Ovary (tissue), 10 donors: Measurements from ENCODE around the gene PTPRO. TPM values are rescaled to one million over a fixed set of nuclear protein-coding genes. Genes with fewer than 3 reads are reported as not detected.

Source experiments
- DNase-seq, 5 donors: peaks; one replicate each; pipeline ENCODE4 v3.0.0-alpha.2; 2019 to 2020
- H3K27ac ChIP-seq, 2 donors: fragments of 200-600 bp; one replicate each; pipeline versions ENCODE4 v1.5.1 to v1.8.0; 2019 to 2022
- H3K27me3 ChIP-seq: fragments of 200-600 bp; one replicate; pipeline ENCODE4 v1.8.0; 2022
- H3K36me3 ChIP-seq: fragments of 200-600 bp; sonication (generic); one replicate; pipeline ENCODE4 v1.5.1; 2019
- H3K4me1 ChIP-seq: one replicate; pipeline ENCODE4 v1.8.1; 2013; ENCODE audit warnings: mild to moderate bottlenecking, moderate library complexity; ENCODE audit not compliant: insufficient read depth
- H3K4me3 ChIP-seq: fragments of 200-600 bp; sonication (generic); one replicate; pipeline ENCODE4 v1.5.1; 2017
- H3K9me3 ChIP-seq, 2 donors: fragments of 200-600 bp in 1 of 2; sonication (generic) in 1 of 2; one replicate each; pipeline versions ENCODE4 v1.5.1 to v1.8.1; 2013 to 2019; ENCODE audit warnings: mild to moderate bottlenecking in 1 of 2, moderate library complexity in 1 of 2
- CTCF ChIP-seq, 3 donors: fragments of 450-650 bp in 2 of 3; fragments of 200-600 bp in 1 of 3; IDR thresholded peaks; one replicate each; pipeline versions ENCODE4 v1.5.1 to v1.8.0; 2016 to 2022; ENCODE audit warnings: antibody characterized with exemption in 3 of 3, mild to moderate bottlenecking in 1 of 3
- EP300 ChIP-seq: sonication (generic); formaldehyde crosslinking; IDR thresholded peaks from one replicate; pipeline ENCODE4 v1.6.1; 2017; ENCODE audit warnings: antibody characterized with exemption
- POLR2A ChIP-seq: fragments of 450-650 bp; IDR thresholded peaks from one replicate; pipeline ENCODE4 v1.6.1; 2017; ENCODE audit warnings: antibody characterized with exemption, mild to moderate bottlenecking, moderate library complexity
- WGBS, 3 donors: extraction: QIAGEN DNeasy Blood & Tissue Kit in 1 of 3; methylation state at CpG; one replicate each; pipeline versions ENCODE4 v1.1.5 to v1.1.7; 2013 to 2017; 5-methylcytosine and 5-hydroxymethylcytosine counted together
- intact Hi-C, 4 donors: fragments of 100-400 bp; cut with DNase I; formaldehyde crosslinking; loops; one replicate each; pipeline versions ENCODE4 v1.11.0 to v1.15.1; 2022 to 2023
- long read RNA-seq, 3 donors: library from polyadenylated mRNA in 2 of 3; unstranded in 2 of 3; transcript quantifications; one replicate each; pipeline ENCODE4 v2.0.0 and lab custom pipeline, GENCODE V29; 2021 to 2026
- polyA plus RNA-seq, 2 donors: library from polyadenylated mRNA; stranded (reverse); fragments of 200-250 nt in 1 of 2; fragments of 350-450 nt in 1 of 2; fragmentation: Illumina TruSeq in 1 of 2; extraction: RNeasy Lipid Tissue Mini Kit (QIAGEN cat#74804) in 1 of 2; gene quantifications; one replicate each; pipeline ENCODE4 v1.2.3, GENCODE V29; 2013 to 2014
- total RNA-seq, 7 donors: library from RNA; depleted of rRNA in 2 of 7; stranded (reverse); fragments of >200 nt in 2 of 7; fragmentation: NEBNext Ultra II Directional in 3 of 7; extraction: Animal tissue kit (Norgen Biotek cat#: 25700) in 3 of 7; gene quantifications; one replicate each; pipeline versions ENCODE4 v1.1.0 to v1.2.4, GENCODE V29; 2016 to 2023
- donor health status: DM: no; HTN: no; CAD: no; lungs with moderate emphysema.
- donor health status: DM: no; HTN: no; CAD: no.
- donor health status: Bipolar disorder and iron deficiency.
- donor health status: DM: yes; HTN: yes; CAD: no.
- donor health status: DM: no; HTN: no; CAD: no.
- donor health status: DM: yes; HTN: yes; CAD: no.

The PTPRO gene
- total RNA-seq (1 to 10 TPM in 3 of 7 donors, under 1 TPM in 4; 0.30 to 2.1 (median 0.83) TPM), polyA plus RNA-seq (1 to 10 TPM in 1 of 2 donors, under 1 TPM in 1; 0.58 to 3.7 TPM)
- long read RNA-seq, donor 1, partial matches to known transcripts = 0 of 1 reads
- long read RNA-seq, donor 1, other reads (novel, unspliced or antisense) = 0 of 1 reads
- long read RNA-seq, donor 2 = 0 reads
- long read RNA-seq, donor 3, partial matches to known transcripts = 0 of 2 reads
- long read RNA-seq, donor 3, other reads (novel, unspliced or antisense) = 0 of 2 reads

GRCh38 chr12:15322164-15323061, at the start of gene PTPRO:
Gene PTPRO (plus strand): TSS chr12:15322508.
- no peaks in the 10 kb centered on the region for H3K27me3 ChIP-seq
- no peak for TF ChIP-seq EP300
- TF ChIP-seq POLR2A = no peak
- no peak for TF ChIP-seq CTCF (IDR thresholded peaks at IDR 0.05)
- intact Hi-C loops = no loop called here
- H3K9me3 ChIP-seq = no peaks in the 10 kb centered on the region
- no peaks in the 10 kb centered on the region for H3K36me3 ChIP-seq
- no peak within 1 kb of the TSS for H3K27ac ChIP-seq
- WGBS, 3 donors = 1% methylated on average over 62 to 70 of the region's 70 CpGs
- DNase-seq = no peak
- H3K4me3 ChIP-seq = peak within 1 kb of the TSS; percentile 42
- peaks cover 3% of the 10 kb centered on the region for H3K4me1 ChIP-seq

- Histone ChIP-seq H3K36me3 (no peaks in the 10 kb centered on the region), H3K27me3 (no peaks in the 10 kb centered on the region), H3K27ac (no peak overlapping the region), H3K4me1 (no peaks in the 10 kb centered on the region), H3K9me3 (no peaks in the 10 kb centered on the region), H3K4me3 (no peak overlapping the region)
- TF ChIP-seq POLR2A = no peak
- no peak for TF ChIP-seq EP300
- no peak for TF ChIP-seq CTCF (IDR thresholded peaks at IDR 0.05)
- 56 to 61% (median 58%) methylated on average over 3 of the region's 3 CpGs for WGBS, 3 donors
- DNase-seq = no peak
- intact Hi-C loops = loop anchor here (10.0 kb wide), 4 partner anchors 251 to 581 kb away; partner anchors contain the start of gene ART4 (in 2 of the 4)
These were observed 48.4 kb upstream of the PTPRO start for GRCh38 chr12:15273896-15274295.

- intact Hi-C loops = loop anchor here (10.0 kb wide), 4 partner anchors 250 to 580 kb away; partner anchors contain the start of gene ART4 (in 2 of the 4)
- H3K9me3 ChIP-seq = no peaks in the 10 kb centered on the region
- no peaks in the 10 kb centered on the region for H3K36me3 ChIP-seq
- H3K4me1 ChIP-seq = no peaks in the 10 kb centered on the region
- no peak overlapping the region for H3K4me3 ChIP-seq
- DNase-seq = no peak
- WGBS, 3 donors = 68 to 71% (median 71%) methylated on average over 3 of the region's 3 CpGs
- TF ChIP-seq POLR2A (no peak), EP300 (no peak), CTCF (IDR thresholded peaks at IDR 0.05) (no peak)
- no peak overlapping the region for H3K27ac ChIP-seq
- H3K27me3 ChIP-seq = no peaks in the 10 kb centered on the region
These were observed 47.7 kb upstream of the PTPRO start for GRCh38 chr12:15274561-15274967.

GRCh38 chr12:15276088-15276698, 46.1 kb upstream of the PTPRO start:
- peak in 1 of 5 donors; percentile 33 for DNase-seq
- Histone ChIP-seq H3K9me3 (no peaks in the 10 kb centered on the region), H3K27ac (no peak overlapping the region), H3K4me3 (no peak overlapping the region), H3K4me1 (no peaks in the 10 kb centered on the region), H3K36me3 (no peaks in the 10 kb centered on the region), H3K27me3 (no peaks in the 10 kb centered on the region)
- 35 to 40% (median 38%) methylated on average over 8 of the region's 8 CpGs for WGBS, 3 donors
- intact Hi-C loops = loop anchor here (5.0 to 10.0 kb wide), 5 partner anchors 249 to 579 kb away; partner anchors contain the start of gene ART4 (in 2 of the 4)
- TF ChIP-seq EP300 (no peak), CTCF (IDR thresholded peaks at IDR 0.05) (peak; percentile 44 to 64 (median 59))
